ENCODE results near the gene PRRX2. TPM values are rescaled to one million over a fixed set of nuclear protein-coding genes. Genes with fewer than 3 reads are reported as not detected.

Gene PRRX2
- polyA plus RNA-seq, 1 donor from 2014 or later = not detected

- Mint-ChIP-seq H3K4me1 (peaks cover 0 to 3% (median 2%) of the 10 kb centered on the region in 3 donors), H3K27ac (no peak overlapping the region), H3K4me3 (peak overlapping the region in 1 of 4 donors; percentile 58), H3K36me3 (no peaks in the 10 kb centered on the region), H3K9me3 (no peaks in the 10 kb centered on the region), H3K27me3 (peaks cover 7% of the 10 kb centered on the region)
Observed at GRCh38 chr9:129725795-129726251, 60.4 kb downstream of the PRRX2 start.

- Mint-ChIP-seq H3K9me3 (no peaks in the 10 kb centered on the region), H3K27ac (peak overlapping the region in 1 of 3 donors; percentile 64), H3K4me3 (no peak overlapping the region), H3K36me3 (no peaks in the 10 kb centered on the region), H3K4me1 (peaks cover 0 to 3% (median 2%) of the 10 kb centered on the region in 3 donors), H3K27me3 (peaks cover 5% of the 10 kb centered on the region)
Observed at GRCh38 chr9:129726322-129727160, 61.1 kb downstream of the PRRX2 start.

- Mint-ChIP-seq H3K27ac (no peak overlapping the region), H3K9me3 (peaks cover 0 to 2% (median 0%) of the 10 kb centered on the region in 3 donors), H3K36me3 (no peaks in the 10 kb centered on the region), H3K4me3 (no peak overlapping the region), H3K27me3 (peaks cover 2% of the 10 kb centered on the region), H3K4me1 (peaks cover 0 to 2% (median 1%) of the 10 kb centered on the region in 3 donors)
Observed at GRCh38 chr9:129728744-129729143, 63.3 kb downstream of the PRRX2 start.

GRCh38 chr9:129731477-129732085 lies 66.1 kb downstream of the PRRX2 start:
- peaks cover 3% of the 10 kb centered on the region for H3K27me3 Mint-ChIP-seq
- H3K4me3 Mint-ChIP-seq = no peak overlapping the region

GRCh38 chr9:129732100-129732499 lies 66.7 kb downstream of the PRRX2 start:
- Mint-ChIP-seq H3K9me3 (peaks cover 0 to 2% (median 0%) of the 10 kb centered on the region in 3 donors), H3K36me3 (no peaks in the 10 kb centered on the region), H3K27me3 (peaks cover 1% of the 10 kb centered on the region), H3K27ac (no peak overlapping the region), H3K4me1 (peaks cover 0 to 2% (median 1%) of the 10 kb centered on the region in 3 donors), H3K4me3 (no peak overlapping the region)

More at GRCh38 chr9:129731477-129732085, 66.1 kb downstream of the PRRX2 start:
- H3K4me1 Mint-ChIP-seq = peaks cover 0 to 2% (median 0%) of the 10 kb centered on the region in 3 donors
- no peaks in the 10 kb centered on the region for H3K36me3 Mint-ChIP-seq
- no peak overlapping the region for H3K27ac Mint-ChIP-seq
- H3K9me3 Mint-ChIP-seq = peaks cover 0 to 2% (median 0%) of the 10 kb centered on the region in 3 donors

- H3K27me3 Mint-ChIP-seq = peaks cover 3% of the 10 kb centered on the region
- H3K9me3 Mint-ChIP-seq = peaks cover 0 to 2% (median 0%) of the 10 kb centered on the region in 3 donors
- no peak overlapping the region for H3K4me3 Mint-ChIP-seq
- no peaks in the 10 kb centered on the region for H3K36me3 Mint-ChIP-seq
- H3K27ac Mint-ChIP-seq = no peak overlapping the region
- peaks cover 4 to 6% (median 5%) of the 10 kb centered on the region in 3 donors for H3K4me1 Mint-ChIP-seq
Observed at GRCh38 chr9:129732946-129733631, 67.6 kb downstream of the PRRX2 start.

GRCh38 chr9:129733632-129733953 lies 68.1 kb downstream of the PRRX2 start:
- Mint-ChIP-seq H3K4me3 (no peak overlapping the region), H3K9me3 (peaks cover 0 to 2% (median 0%) of the 10 kb centered on the region in 3 donors), H3K36me3 (no peaks in the 10 kb centered on the region), H3K4me1 (peaks cover 4 to 6% (median 5%) of the 10 kb centered on the region in 3 donors), H3K27me3 (peaks cover 3% of the 10 kb centered on the region), H3K27ac (no peak overlapping the region)

GRCh38 chr9:129735546-129735945 lies 70.1 kb downstream of the PRRX2 start:
- Mint-ChIP-seq H3K36me3 (no peaks in the 10 kb centered on the region), H3K4me1 (peaks cover 4 to 6% (median 5%) of the 10 kb centered on the region in 3 donors), H3K9me3 (peaks cover 0 to 2% (median 0%) of the 10 kb centered on the region in 3 donors), H3K4me3 (no peak overlapping the region), H3K27ac (no peak overlapping the region), H3K27me3 (peaks cover 3% of the 10 kb centered on the region)

- Mint-ChIP-seq H3K9me3 (peaks cover 0 to 2% (median 0%) of the 10 kb centered on the region in 3 donors), H3K27ac (no peak overlapping the region), H3K4me1 (peaks cover 4 to 6% (median 5%) of the 10 kb centered on the region in 3 donors)
Observed at GRCh38 chr9:129736334-129736733, 70.9 kb downstream of the PRRX2 start.

GRCh38 chr9:129737479-129738274 lies 72.2 kb downstream of the PRRX2 start:
- Mint-ChIP-seq H3K4me1 (peaks cover 4 to 6% (median 5%) of the 10 kb centered on the region in 3 donors), H3K36me3 (no peaks in the 10 kb centered on the region), H3K4me3 (peak overlapping the region; percentile 69 to 83 (median 78)), H3K27me3 (peaks cover 12% of the 10 kb centered on the region), H3K27ac (peak overlapping the region in 1 of 3 donors; percentile 67), H3K9me3 (no peaks in the 10 kb centered on the region)

More at GRCh38 chr9:129736334-129736733, 70.9 kb downstream of the PRRX2 start:
- H3K4me3 Mint-ChIP-seq = peak overlapping the region in 2 of 4 donors; percentile 12 to 43
- no peaks in the 10 kb centered on the region for H3K36me3 Mint-ChIP-seq
- H3K27me3 Mint-ChIP-seq = peaks cover 6% of the 10 kb centered on the region

GRCh38 chr9:129739432-129739831 lies 74.0 kb downstream of the PRRX2 start:
- no peaks in the 10 kb centered on the region for H3K36me3 Mint-ChIP-seq
- peaks cover 4 to 6% (median 5%) of the 10 kb centered on the region in 3 donors for H3K4me1 Mint-ChIP-seq
- H3K9me3 Mint-ChIP-seq = no peaks in the 10 kb centered on the region
- H3K27ac Mint-ChIP-seq = no peak overlapping the region
- peaks cover 11% of the 10 kb centered on the region for H3K27me3 Mint-ChIP-seq
- H3K4me3 Mint-ChIP-seq = peak overlapping the region in 2 of 4 donors; percentile 49 to 54

GRCh38 chr9:129740174-129740573 lies 74.7 kb downstream of the PRRX2 start:
- Mint-ChIP-seq H3K27me3 (peaks cover 11% of the 10 kb centered on the region), H3K9me3 (no peaks in the 10 kb centered on the region), H3K4me3 (peak overlapping the region in 1 of 4 donors; percentile 65)

GRCh38 chr9:129740666-129741464 lies 75.4 kb downstream of the PRRX2 start:
- no peaks in the 10 kb centered on the region for H3K36me3 Mint-ChIP-seq

More at GRCh38 chr9:129740174-129740573, 74.7 kb downstream of the PRRX2 start:
- H3K27ac Mint-ChIP-seq = no peak overlapping the region
- no peaks in the 10 kb centered on the region for H3K36me3 Mint-ChIP-seq
- peaks cover 4 to 6% (median 5%) of the 10 kb centered on the region in 3 donors for H3K4me1 Mint-ChIP-seq

More at GRCh38 chr9:129740666-129741464, 75.4 kb downstream of the PRRX2 start:
- Mint-ChIP-seq H3K27me3 (peaks cover 11% of the 10 kb centered on the region), H3K4me3 (peak overlapping the region in 1 of 4 donors; percentile 54), H3K4me1 (peaks cover 4 to 6% (median 5%) of the 10 kb centered on the region in 3 donors), H3K9me3 (no peaks in the 10 kb centered on the region), H3K27ac (no peak overlapping the region)
